ENCODE results near the gene CFAP157.
A peak's percentile ranks its signal among the peaks of the same experiment; 100 is the strongest.

The CFAP157 gene

GRCh38 chr9:127716412-127716811, 9.6 kb downstream of the CFAP157 start:
- DNase-seq: no peak

- no peak for DNase-seq
Measured at GRCh38 chr9:127717766-127718165, 11.0 kb downstream of the CFAP157 start.

GRCh38 chr9:127720031-127720864, 13.5 kb downstream of the CFAP157 start:
- DNase-seq: no peak

DNA sequence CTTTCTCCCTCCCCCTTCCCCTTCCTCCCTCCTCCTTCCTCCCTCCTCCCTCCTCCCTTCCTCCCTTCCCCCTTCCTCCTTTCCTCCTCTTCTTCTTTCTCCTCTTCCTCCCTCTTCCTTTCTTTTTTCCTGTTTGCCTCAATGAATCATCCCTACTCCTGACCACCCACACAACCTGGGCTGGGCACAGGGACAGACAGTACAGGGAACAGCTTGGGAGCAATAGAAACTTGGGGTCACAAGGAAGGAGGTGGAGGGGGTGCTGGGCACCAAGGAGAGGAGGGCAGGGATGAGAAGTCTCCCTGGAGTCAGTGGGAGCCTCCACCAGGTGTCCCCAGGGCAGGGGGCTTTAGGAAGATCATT, 14.1 kb downstream of the CFAP157 start:
- no peak for DNase-seq

DNA sequence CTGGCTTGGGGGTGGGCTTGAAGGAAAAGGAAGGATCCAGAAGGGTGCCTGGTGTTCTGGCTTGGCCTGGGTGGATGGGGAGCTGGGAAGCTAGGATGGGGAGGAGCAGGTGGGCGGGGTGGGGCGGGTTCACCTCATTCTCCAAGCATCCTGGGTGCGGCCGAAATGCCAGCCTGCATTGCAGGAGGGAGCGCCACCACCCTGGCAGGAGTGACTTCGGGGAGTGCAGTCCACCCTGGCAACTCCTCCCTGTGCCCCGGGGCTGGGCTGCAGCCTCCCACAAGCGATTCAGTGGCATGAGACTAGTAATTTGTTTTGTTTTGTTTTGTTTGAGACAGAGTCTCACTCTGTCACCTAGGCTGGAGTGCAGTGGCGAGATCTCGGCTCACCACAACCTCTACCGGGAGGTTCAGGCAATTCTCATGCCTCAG, 14.6 kb downstream of the CFAP157 start:
- DNase-seq: no peak

- DNase-seq: peak; percentile 44
Measured at GRCh38 chr9:127722055-127722745, 15.4 kb downstream of the CFAP157 start.

DNA sequence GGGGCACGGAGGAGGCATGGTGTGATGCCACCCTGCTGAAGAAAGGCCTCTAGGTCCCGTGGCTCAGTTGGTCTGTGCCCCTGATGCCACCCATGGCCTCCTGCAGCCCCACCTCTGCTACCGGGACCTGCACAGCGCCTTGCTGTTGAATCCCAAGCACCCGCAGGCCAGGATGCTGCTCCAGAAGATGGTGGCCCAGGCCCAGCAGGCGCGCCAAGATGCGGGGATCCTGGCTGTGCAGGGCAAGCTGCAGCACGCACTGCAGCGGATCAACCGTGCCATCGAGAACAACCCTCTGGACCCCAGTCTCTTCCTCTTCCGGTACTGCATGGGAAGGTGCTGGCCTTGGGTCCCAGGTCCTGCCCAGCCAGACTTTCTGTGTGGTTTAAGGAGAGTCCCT, 16.2 kb downstream of the CFAP157 start:
- no peak for DNase-seq

DNA sequence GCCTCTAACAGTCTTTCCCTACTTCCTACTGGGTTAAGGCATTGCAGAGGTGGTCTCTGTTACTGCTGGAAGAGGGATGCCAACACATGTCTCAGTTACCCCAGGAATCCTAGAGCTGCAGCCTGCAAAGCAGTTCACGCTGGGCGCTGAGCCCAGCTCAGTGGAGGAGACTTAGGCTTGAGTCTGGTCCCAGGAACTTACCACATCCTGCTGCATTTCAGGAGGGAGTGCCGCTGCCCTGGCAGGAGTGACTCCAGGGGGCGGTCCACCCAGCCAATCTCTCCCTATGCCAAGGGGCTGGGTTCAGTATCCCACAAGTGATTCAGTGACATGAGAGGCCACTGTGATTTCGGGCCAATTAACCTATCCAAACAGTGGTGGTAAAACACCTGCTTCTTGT, 16.7 kb downstream of the CFAP157 start:
- DNase-seq: peak; percentile 36

GRCh38 chr9:127724012-127724411, 17.2 kb downstream of the CFAP157 start:
- no peak for DNase-seq

DNA sequence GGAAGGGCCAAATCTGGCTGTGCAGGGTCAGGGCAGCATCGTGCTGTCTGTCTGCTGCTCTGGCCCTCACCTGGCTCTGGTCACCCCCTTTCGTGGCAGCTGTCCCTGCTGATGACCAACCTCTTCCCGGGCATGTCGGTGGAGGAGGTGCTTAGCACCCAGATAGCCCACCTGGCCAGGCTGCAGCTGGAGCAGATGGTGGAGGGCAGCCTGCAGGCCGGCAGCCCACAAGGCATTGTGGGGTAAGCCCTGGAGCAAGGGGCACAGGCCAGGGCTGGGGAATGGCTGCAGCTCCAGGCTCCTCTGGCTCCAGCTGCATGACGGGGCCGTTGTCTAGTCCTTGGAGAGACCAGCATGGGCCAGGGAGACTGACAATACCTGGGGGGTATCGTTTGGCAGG, 20.1 kb downstream of the CFAP157 start:
- no peak for DNase-seq

GRCh38 chr9:127728808-127729207, 22.0 kb downstream of the CFAP157 start:
- no peak for DNase-seq

DNA sequence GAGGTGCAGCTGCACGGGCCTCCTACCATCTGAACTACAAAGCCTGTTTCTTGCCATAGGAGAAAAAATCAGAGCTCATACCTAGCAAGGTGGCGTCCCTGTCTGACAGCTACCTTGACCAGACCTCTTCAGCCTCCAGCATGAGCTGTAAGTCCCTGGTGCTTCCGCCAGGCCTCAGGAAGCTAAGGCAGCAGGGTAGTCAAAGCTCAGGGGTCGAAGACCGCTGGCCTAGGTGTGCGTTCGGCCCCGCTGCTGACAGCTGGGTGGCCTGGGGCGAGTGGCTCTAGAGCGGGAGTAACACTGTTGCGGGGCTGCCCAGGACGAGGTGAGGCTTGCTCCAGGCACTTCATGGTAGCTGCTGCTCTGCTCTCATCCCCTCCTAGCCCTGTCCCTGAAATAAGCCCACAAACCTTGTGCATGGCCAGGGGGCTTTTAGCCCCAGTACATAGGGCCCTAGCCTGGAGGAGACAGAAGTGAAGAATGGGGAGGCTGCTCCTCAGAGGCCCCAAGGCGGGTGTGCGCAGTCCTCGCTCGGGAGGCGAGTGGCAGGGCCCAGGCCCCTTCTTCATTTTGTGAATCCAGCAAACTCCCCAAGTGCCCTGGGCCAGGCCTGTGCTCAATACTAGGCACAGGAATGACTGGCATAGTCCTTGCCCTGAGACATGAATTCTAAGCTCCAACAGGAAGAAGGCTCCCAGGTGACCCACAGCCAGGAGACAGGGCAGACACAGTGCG, 22.9 kb downstream of the CFAP157 start:
- DNase-seq: no peak

DNA sequence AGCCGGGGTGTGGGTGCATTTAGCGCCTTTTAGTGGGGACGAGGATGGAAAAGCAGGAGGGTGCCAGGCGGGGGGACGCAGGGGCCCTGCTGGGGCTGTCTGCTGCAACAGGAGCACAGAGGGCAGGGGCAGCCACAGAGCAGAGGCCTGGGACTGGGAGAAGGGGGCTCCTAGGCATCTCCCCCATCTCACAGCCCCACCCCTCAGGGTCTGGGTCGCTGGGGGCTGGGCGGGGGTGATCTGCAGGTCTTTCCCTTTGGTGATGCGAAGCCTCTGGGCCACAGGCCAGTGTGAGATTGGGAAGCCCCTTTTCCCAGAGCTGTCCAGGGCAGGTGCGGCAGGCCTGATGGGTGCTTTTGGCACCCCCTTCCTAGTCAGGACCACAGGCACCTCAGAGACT, 23.5 kb downstream of the CFAP157 start:
- DNase-seq: no peak

DNA sequence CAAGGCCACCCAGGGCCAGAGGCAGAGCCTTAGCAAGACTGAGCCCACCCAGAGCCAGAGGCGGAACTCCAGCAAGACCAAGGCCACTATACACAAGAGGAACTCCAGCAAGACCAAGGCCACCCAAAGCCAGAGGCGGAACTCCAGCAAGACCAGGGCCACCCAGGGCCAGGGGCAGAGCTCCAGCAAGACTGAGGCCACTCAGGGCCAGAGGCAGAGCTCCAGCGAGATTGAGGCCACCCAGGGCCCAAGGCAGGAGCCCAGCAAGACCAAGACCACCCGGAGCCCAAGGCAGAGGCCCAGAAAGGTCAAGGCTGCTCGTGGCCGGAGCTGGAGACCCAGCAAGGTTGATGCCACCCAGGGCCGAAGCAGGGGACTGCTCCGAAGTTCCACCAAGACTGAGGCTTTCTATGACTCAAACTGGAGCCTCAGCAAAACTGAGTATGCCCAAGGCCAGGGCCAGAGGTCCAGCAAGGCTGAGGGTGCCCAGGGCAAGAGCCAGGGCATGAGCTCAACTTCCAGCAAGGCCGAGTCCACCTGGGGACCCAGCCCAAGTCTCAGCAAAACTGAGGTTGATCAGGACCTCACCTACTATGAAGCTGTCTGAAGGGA, 24.1 kb downstream of the CFAP157 start:
- DNase-seq: no peak

DNA sequence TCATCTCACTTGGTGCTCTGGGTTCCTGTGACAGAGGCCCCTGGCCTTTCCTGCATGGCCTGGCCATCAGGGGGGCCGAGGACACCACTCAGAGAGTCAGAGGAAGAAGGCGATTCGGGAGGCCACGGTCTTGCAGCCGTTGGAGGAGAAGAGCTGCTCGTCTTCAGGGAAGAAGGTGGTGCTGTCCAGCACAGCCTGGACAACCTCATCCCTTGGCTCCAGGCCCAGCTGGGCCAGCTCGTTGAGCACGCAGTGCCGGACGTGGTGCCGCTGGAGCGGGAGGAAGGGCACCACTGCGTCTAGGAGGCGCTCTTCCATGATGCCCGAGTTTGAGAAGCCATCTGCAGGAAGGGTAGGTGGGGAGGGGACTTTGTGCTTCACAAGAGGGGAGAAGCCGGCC, 25.1 kb downstream of the CFAP157 start:
- DNase-seq: no peak

GRCh38 chr9:127732444-127732843, 25.7 kb downstream of the CFAP157 start:
- DNase-seq: no peak

DNA sequence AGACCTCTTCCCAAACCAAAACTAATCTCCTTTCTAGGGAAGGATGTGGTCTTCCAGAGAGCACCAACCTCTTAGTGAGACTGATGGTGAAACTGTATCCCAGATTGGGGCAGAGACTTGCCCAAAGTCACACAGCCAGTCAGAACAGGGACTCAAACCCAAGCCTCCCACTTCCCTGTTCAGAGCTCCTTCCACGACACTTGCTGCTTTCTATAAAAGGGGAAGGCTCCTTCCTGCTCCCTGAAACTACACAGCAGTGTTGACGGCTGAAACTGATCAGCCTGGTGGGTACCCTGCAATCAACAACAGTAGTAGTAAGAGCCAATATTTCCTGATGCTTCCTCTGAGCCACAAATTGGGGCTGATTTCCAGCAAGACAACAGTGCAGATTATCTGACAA, 26.8 kb downstream of the CFAP157 start:
- DNase-seq: no peak

DNA sequence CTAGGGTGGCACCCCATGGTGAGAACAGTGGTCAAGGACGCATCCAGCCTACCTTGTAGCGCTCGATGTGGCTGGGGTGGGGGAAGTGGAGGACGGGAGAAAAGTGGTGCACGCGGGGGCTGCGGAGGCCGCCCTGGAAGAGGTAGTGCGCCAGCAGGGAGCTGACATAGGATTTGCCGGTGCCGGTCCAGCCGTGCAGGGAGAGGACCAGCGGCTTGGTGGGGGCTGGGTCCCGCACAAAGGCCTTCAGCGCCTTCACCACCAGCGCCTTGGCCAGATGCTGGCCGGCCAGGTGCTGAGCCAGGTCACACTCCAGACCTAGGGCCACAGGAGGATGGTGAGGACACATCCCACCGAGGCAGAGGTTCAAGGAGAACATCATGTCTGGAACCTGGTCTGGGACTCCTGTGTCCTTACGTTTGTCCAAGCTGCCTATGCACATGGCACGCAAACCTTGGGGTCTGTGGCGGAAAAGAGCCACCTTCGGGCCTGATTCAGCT, 27.5 kb downstream of the CFAP157 start:
- no peak for DNase-seq

DNA sequence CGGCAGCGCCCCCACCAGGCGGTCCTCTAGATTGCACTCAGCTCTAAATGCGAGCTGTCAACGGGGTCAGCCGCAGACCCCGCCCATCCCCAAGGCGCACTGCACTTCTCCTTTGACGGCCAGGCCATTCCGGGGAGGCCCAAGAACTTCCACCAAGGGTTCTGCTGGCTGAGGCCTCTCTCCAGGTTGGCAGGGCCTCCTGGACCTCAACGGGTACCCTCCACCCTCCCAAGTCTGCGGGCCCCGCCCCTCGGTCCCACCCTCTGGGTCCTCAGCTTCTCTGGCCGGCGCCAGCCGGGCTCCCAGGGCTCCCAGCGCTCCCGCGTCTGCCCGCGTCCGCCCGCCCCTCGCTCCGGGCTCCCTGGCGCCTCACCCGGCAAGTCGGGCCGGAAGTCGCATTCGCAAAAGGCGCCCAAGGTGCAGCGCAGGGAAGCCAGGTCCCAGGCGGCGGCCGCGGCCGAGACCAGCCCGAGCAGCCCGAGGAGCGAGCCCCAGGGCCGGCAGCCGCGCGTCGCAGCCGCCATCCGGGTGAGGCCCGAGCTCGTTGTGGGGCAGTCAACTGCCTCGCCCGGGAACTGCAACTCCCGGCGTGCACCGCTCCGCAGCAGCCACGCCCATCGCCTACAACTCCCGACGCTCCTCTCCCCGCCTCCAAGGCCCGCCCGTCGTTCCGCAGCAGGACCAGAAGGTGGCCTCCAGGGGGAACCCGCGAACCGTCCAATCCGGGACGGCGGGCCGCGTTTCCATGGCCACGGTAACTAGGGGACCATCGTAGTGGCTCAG, 28.1 kb downstream of the CFAP157 start, which contains the start of gene TOR2A:
Gene TOR2A (minus strand): TSS at position 548 of the 783 bp plus-strand sequence. CDS start 24 bp downstream, at position 524.
- DNase-seq: peak; percentile 69

GRCh38 chr9:127735530-127736185, 28.9 kb downstream of the CFAP157 start:
- DNase-seq: no peak

- no peak for DNase-seq
Measured at GRCh38 chr9:127738666-127739065, 31.9 kb downstream of the CFAP157 start.
